Measurements from ENCODE around the gene HHIP.

- TF ChIP-seq CTCF (conservative IDR thresholded peaks at IDR 0.05) (no peak), ZFX (IDR thresholded peaks at IDR 0.05) (no peak)
Measured at GRCh38 chr4:144716778-144717177, 70.8 kb downstream of the HHIP start.
